ENCODE measurements around the gene PTGS1. TPM values are rescaled to one million over a fixed set of nuclear protein-coding genes. Genes with fewer than 3 reads are reported as not detected.

PTGS1 gene
- total and polyA plus RNA-seq, 2 of the 13 experiments (the other 11 are each of a cell fraction or from before 2014, with no cell fraction given) = 0.07 to 0.08 TPM

- Histone ChIP-seq H2AFZ (ENCODE audit: low read length) (no peak overlapping the region), H4K20me1 (ENCODE audit: insufficient read depth, low read length) (no peaks in the 10 kb centered on the region), H3K36me3 (replicated peaks in 1 of 2; ENCODE audit: control insufficient read depth in 1 of 2, insufficient read depth in 2 of 2, low read length in 2 of 2) (no peaks in the 10 kb centered on the region), H3K9me3 (ENCODE audit: low read length) (no peaks in the 10 kb centered on the region), H3K4me2 (ENCODE audit: low read depth, low read length) (no peak overlapping the region), H3K27ac (ENCODE audit: extremely low read length, insufficient read depth, low read length) (no peak overlapping the region), H3K4me3 (replicated peaks in 1 of 3; ENCODE audit: insufficient read depth in 1 of 3, low read depth in 2 of 3, low read length in 3 of 3) (no peak overlapping the region), H3K9ac (ENCODE audit: insufficient read depth, low read depth, low read length) (no peak overlapping the region), H3K27me3 (ENCODE audit: control insufficient read depth in 1 of 2, insufficient read depth in 2 of 2, low read length in 2 of 2) (peaks cover 0 to 1% of the 10 kb centered on the region in 2 experiments; a peak in 1 of 5 replicates), H3K79me2 (ENCODE audit: insufficient read depth, low read length) (no peaks in the 10 kb centered on the region), H3K4me1 (ENCODE audit: insufficient read depth, low read length) (no peaks in the 10 kb centered on the region)
- CTCF ChIA-PET (ENCODE audit: low intra/inter-chr PET ratio, low total read pairs) = no interaction called here
- WGBS (ENCODE audit: low lambda C conversion rate) = 14% methylated on average over 9 of the region's 9 CpGs
- FAIRE-seq = no peak
- POLR2A ChIA-PET = no interaction called here
- no TSS peak for BruUV-seq (replicated peaks)
- in situ Hi-C loops (cut with HindIII; ENCODE audit: extremely low pct_ligation_motif_present, low pct_unique_long_range_greater_than_20kb) = no loop called here
- DNase-seq (ENCODE audit: low spot score) = no peak
- intact Hi-C loops (cut with micrococcal nuclease; ENCODE audit: unreplicated experiment) = no loop called here
- ATAC-seq = no peak
- TF ChIP-seq MLXIP (CRISPR knock-in tag; IDR thresholded peaks at IDR 0.05; ENCODE audit: borderline replicate concordance) = no peak
- no peak for TF ChIP-seq ZNF772 (CRISPR knock-in tag; IDR thresholded peaks at IDR 0.05)
- no peak for TF ChIP-seq KAT2B (IDR thresholded peaks at IDR 0.05; ENCODE audit: borderline replicate concordance, low read depth, low read length)
- no peak for TF ChIP-seq HOXA3 (CRISPR knock-in tag; IDR thresholded peaks at IDR 0.05)
- TF ChIP-seq ZNF782 (CRISPR knock-in tag; IDR thresholded peaks at IDR 0.05; ENCODE audit: borderline replicate concordance) = no peak
- no peak for TF ChIP-seq ZNF276 (CRISPR knock-in tag; IDR thresholded peaks at IDR 0.05; ENCODE audit: low read depth)
- no peak for TF ChIP-seq PHF20 (CRISPR knock-in tag; IDR thresholded peaks at IDR 0.05)
- TF ChIP-seq MYC (CRISPR knock-in tag; IDR thresholded peaks at IDR 0.05; ENCODE audit: borderline replicate concordance) = no peak
- TF ChIP-seq ZFP91 (CRISPR knock-in tag; IDR thresholded peaks at IDR 0.05; ENCODE audit: borderline replicate concordance) = no peak
- TF ChIP-seq CHD2 (IDR thresholded peaks at IDR 0.05; ENCODE audit: low read depth, low read length) = no peak
- no peak for TF ChIP-seq ZNF256 (CRISPR knock-in tag; conservative IDR thresholded peaks at IDR 0.05)
- TF ChIP-seq ZEB1 (IDR thresholded peaks at IDR 0.05; ENCODE audit: insufficient replicate concordance, low read depth) = no peak
- no peak for TF ChIP-seq ZSCAN9 (CRISPR knock-in tag; IDR thresholded peaks at IDR 0.05; ENCODE audit: borderline replicate concordance)
- TF ChIP-seq TFE3 (CRISPR knock-in tag; IDR thresholded peaks at IDR 0.05) = no peak
- TF ChIP-seq DR1 (CRISPR knock-in tag; IDR thresholded peaks at IDR 0.05) = no peak
Observed at GRCh38 chr9:122394265-122395125, 23.7 kb downstream of the PTGS1 start.

Measured in HepG2 (cell line).